GM18511 (cell line): Measurements from ENCODE around the gene FBXL7.

ENCODE experiments used
- ATAC-seq: cut with Tn5 transposase; IDR thresholded peaks from one replicate; pipeline ENCODE4 v1.9.1; 2021; ENCODE audit warnings: mild to moderate bottlenecking, moderate library complexity; ENCODE audit not compliant: unreplicated experiment

Gene FBXL7

GRCh38 chr5:15538516-15538915, 38.5 kb downstream of the FBXL7 start:
- no peak for ATAC-seq

GRCh38 chr5:15539951-15540350, 40.0 kb downstream of the FBXL7 start:
- no peak for ATAC-seq

GRCh38 chr5:15544039-15544438, 44.1 kb downstream of the FBXL7 start:
- ATAC-seq: no peak

- ATAC-seq: no peak
Measured at GRCh38 chr5:15545082-15545481, 45.1 kb downstream of the FBXL7 start.

GRCh38 chr5:15547261-15547839, 47.4 kb downstream of the FBXL7 start:
- ATAC-seq: no peak

GRCh38 chr5:15549961-15550360, 50.0 kb downstream of the FBXL7 start:
- no peak for ATAC-seq

GRCh38 chr5:15550502-15551112, 50.6 kb downstream of the FBXL7 start:
- no peak for ATAC-seq

- no peak for ATAC-seq
Measured at GRCh38 chr5:15551113-15551504, 51.1 kb downstream of the FBXL7 start.

GRCh38 chr5:15554542-15554941, 54.6 kb downstream of the FBXL7 start:
- ATAC-seq: no peak

GRCh38 chr5:15555176-15555575, 55.2 kb downstream of the FBXL7 start:
- no peak for ATAC-seq

- ATAC-seq: no peak
Measured at GRCh38 chr5:15558240-15558639, 58.3 kb downstream of the FBXL7 start.

- no peak for ATAC-seq
Measured at GRCh38 chr5:15558681-15559080, 58.7 kb downstream of the FBXL7 start.

GRCh38 chr5:15560421-15560820, 60.4 kb downstream of the FBXL7 start:
- ATAC-seq: no peak

- ATAC-seq: no peak
Measured at GRCh38 chr5:15564523-15564922, 64.5 kb downstream of the FBXL7 start.

GRCh38 chr5:15564957-15565356, 65.0 kb downstream of the FBXL7 start:
- ATAC-seq: no peak

- ATAC-seq: no peak
Measured at GRCh38 chr5:15566306-15566705, 66.3 kb downstream of the FBXL7 start.

GRCh38 chr5:15566789-15567188, 66.8 kb downstream of the FBXL7 start:
- no peak for ATAC-seq

GRCh38 chr5:15570491-15570890, 70.5 kb downstream of the FBXL7 start:
- ATAC-seq: no peak

- ATAC-seq: no peak
Measured at GRCh38 chr5:15571081-15571480, 71.1 kb downstream of the FBXL7 start.

- no peak for ATAC-seq
Measured at GRCh38 chr5:15571618-15572017, 71.6 kb downstream of the FBXL7 start.

- ATAC-seq: no peak
Measured at GRCh38 chr5:15573590-15573989, 73.6 kb downstream of the FBXL7 start.

- ATAC-seq: no peak
Measured at GRCh38 chr5:15574128-15574527, 74.1 kb downstream of the FBXL7 start.

- no peak for ATAC-seq
Measured at GRCh38 chr5:15574806-15575325, 74.9 kb downstream of the FBXL7 start.
